ENCODE measurements around the gene SLC5A4. TPM values are rescaled to one million over a fixed set of nuclear protein-coding genes. Genes with fewer than 3 reads are reported as not detected.

SLC5A4 gene
- total RNA-seq, 3 donors from 2014 or later, result 0.13 to 0.14 TPM; not detected in 1

- H3K4me1 ChIP-seq (ENCODE audit: low read depth), result no peaks in the 10 kb centered on the region
- ATAC-seq, result no peak
- TF ChIP-seq, protein P1, sequence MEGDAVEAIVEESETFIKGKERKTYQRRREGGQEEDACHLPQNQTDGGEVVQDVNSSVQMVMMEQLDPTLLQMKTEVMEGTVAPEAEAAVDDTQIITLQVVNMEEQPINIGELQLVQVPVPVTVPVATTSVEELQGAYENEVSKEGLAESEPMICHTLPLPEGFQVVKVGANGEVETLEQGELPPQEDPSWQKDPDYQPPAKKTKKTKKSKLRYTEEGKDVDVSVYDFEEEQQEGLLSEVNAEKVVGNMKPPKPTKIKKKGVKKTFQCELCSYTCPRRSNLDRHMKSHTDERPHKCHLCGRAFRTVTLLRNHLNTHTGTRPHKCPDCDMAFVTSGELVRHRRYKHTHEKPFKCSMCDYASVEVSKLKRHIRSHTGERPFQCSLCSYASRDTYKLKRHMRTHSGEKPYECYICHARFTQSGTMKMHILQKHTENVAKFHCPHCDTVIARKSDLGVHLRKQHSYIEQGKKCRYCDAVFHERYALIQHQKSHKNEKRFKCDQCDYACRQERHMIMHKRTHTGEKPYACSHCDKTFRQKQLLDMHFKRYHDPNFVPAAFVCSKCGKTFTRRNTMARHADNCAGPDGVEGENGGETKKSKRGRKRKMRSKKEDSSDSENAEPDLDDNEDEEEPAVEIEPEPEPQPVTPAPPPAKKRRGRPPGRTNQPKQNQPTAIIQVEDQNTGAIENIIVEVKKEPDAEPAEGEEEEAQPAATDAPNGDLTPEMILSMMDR (IDR thresholded peaks at IDR 0.05), result no peak
- intact Hi-C loops (cut with DNase I, micrococcal nuclease), result no loop called here
- no peaks in the 10 kb centered on the region for H3K9me3 ChIP-seq
- DNase-seq, result no peak
- H3K4me3 ChIP-seq, result no peak overlapping the region
- no peaks in the 10 kb centered on the region for H3K36me3 ChIP-seq (ENCODE audit: low read depth)
Observed at GRCh38 chr22:32246166-32246565, 9.0 kb downstream of the SLC5A4 start.

DNA sequence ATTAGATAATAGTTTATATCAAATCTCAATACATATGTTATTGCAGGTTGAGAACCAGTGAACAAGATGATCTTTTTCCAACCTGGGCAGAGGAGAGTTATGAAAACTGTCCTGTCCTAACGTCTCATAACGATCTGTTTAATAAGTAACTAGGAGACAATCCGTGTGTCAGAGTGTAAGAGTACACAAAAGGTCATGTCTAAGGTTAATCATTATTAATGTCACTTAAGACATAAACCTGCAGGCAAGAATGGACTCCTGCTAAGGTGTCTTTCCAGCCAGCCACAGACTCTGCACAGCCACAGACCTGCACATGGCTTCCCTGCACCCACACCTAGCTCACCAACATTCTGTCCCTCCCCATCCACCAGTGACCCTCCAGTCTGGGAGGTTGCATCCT lies 10.1 kb downstream of the SLC5A4 start:
- Histone ChIP-seq H3K4me3 (no peak overlapping the region), H3K36me3 (ENCODE audit: low read depth) (no peaks in the 10 kb centered on the region), H3K9me3 (no peaks in the 10 kb centered on the region), H3K4me1 (ENCODE audit: low read depth) (no peaks in the 10 kb centered on the region)
- ATAC-seq (peak; percentile 75), DNase-seq (no peak)
- TF ChIP-seq, protein P1 (IDR thresholded peaks at IDR 0.05), result no peak
- intact Hi-C loops (cut with DNase I, micrococcal nuclease), result no loop called here

GRCh38 chr22:32244547-32244946 lies 10.6 kb downstream of the SLC5A4 start:
- no peaks in the 10 kb centered on the region for H3K9me3 ChIP-seq
- no peak overlapping the region for H3K4me3 ChIP-seq
- ATAC-seq (no peak), DNase-seq (no peak)
- intact Hi-C loops (cut with DNase I, micrococcal nuclease), result no loop called here
- no peaks in the 10 kb centered on the region for H3K4me1 ChIP-seq (ENCODE audit: low read depth)
- no peaks in the 10 kb centered on the region for H3K36me3 ChIP-seq (ENCODE audit: low read depth)
- TF ChIP-seq, protein P1 (IDR thresholded peaks at IDR 0.05), result no peak

DNA sequence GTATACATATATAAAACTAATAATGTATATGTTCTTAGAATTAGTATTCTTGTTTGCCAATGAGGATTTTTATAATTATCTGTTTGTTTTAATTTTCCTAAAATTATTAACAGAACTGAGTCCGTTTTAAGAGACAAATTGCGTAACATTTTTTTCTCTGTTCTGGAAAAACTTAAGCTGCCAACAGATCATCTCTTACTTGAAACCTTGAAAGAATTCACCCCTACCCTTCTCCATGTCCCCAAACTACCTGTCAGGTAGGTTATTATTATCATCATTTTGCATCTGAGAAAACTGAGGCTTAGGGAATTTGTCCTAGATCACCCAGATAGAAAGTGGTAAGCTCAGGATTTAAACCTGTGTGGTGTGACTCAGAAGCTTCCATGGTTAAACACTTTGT lies 14.7 kb downstream of the SLC5A4 start:
- DNase-seq, result no peak
- no peak overlapping the region for H3K4me3 ChIP-seq
- no peak for ATAC-seq
- H3K4me1 ChIP-seq (ENCODE audit: low read depth), result no peaks in the 10 kb centered on the region
- intact Hi-C loops (cut with DNase I, micrococcal nuclease), result no loop called here
- no peaks in the 10 kb centered on the region for H3K9me3 ChIP-seq
- TF ChIP-seq, protein P1 (IDR thresholded peaks at IDR 0.05), result no peak
- H3K36me3 ChIP-seq (ENCODE audit: low read depth), result no peaks in the 10 kb centered on the region

GRCh38 chr22:32237906-32238305 lies 17.2 kb downstream of the SLC5A4 start:
- no peaks in the 10 kb centered on the region for H3K4me1 ChIP-seq (ENCODE audit: low read depth)
- no peaks in the 10 kb centered on the region for H3K9me3 ChIP-seq
- intact Hi-C loops (cut with DNase I, micrococcal nuclease), result no loop called here
- H3K36me3 ChIP-seq (ENCODE audit: low read depth), result no peaks in the 10 kb centered on the region
- ATAC-seq (peak; percentile 58), DNase-seq (no peak)
- TF ChIP-seq, protein P1 (IDR thresholded peaks at IDR 0.05), result no peak
- H3K4me3 ChIP-seq, result no peak overlapping the region

- Histone ChIP-seq H3K4me3 (no peak overlapping the region), H3K9me3 (no peaks in the 10 kb centered on the region)
- ATAC-seq, result no peak
Observed at GRCh38 chr22:32236970-32237369, 18.2 kb downstream of the SLC5A4 start.

More at GRCh38 chr22:32236970-32237369, 18.2 kb downstream of the SLC5A4 start:
- no peaks in the 10 kb centered on the region for H3K4me1 ChIP-seq (ENCODE audit: low read depth)
- TF ChIP-seq, protein P1 (IDR thresholded peaks at IDR 0.05), result no peak
- DNase-seq, result no peak
- no peaks in the 10 kb centered on the region for H3K36me3 ChIP-seq (ENCODE audit: low read depth)
- intact Hi-C loops (cut with DNase I, micrococcal nuclease), result no loop called here

Measured in mucosa of descending colon (tissue), 3 donors.